Esophagus (tissue), 2 donors: ENCODE data around the gene CRMP1. TPM values are rescaled to one million over a fixed set of nuclear protein-coding genes. Genes with fewer than 3 reads are reported as not detected.

Experiments
- H3K27ac ChIP-seq, 2 donors: one replicate each; pipeline ENCODE4 v1.5.1; 2013; ENCODE audit warnings: low read depth in 2 of 2, mild to moderate bottlenecking in 2 of 2, inconsistent platforms in 1 of 2, low read length in 1 of 2, moderate library complexity in 1 of 2
- H3K27me3 ChIP-seq, 2 donors: one replicate each; pipeline ENCODE4 v1.6.1; 2013; ENCODE audit warnings: low read length in 2 of 2, control low read depth in 1 of 2, mild to moderate bottlenecking in 1 of 2; ENCODE audit not compliant: insufficient read depth in 2 of 2, control insufficient read depth in 1 of 2
- H3K36me3 ChIP-seq, 2 donors: one replicate each; pipeline ENCODE4 v1.6.1; 2013; ENCODE audit warnings: low read length in 1 of 2; ENCODE audit not compliant: control insufficient read depth in 2 of 2, insufficient read depth in 2 of 2
- H3K4me1 ChIP-seq, 2 donors: one replicate each; pipeline ENCODE4 v1.6.1; 2013; ENCODE audit warnings: low read length in 1 of 2; ENCODE audit not compliant: control insufficient read depth in 2 of 2, insufficient read depth in 2 of 2
- H3K4me3 ChIP-seq, 2 donors: one replicate each; pipeline ENCODE4 v1.5.1; 2013; ENCODE audit warnings: low read length in 2 of 2, mild to moderate bottlenecking in 2 of 2, low read depth in 1 of 2, moderate library complexity in 1 of 2
- H3K9me3 ChIP-seq, 2 donors: one replicate each; pipeline ENCODE4 v1.6.1; 2013; ENCODE audit warnings: mild to moderate bottlenecking in 2 of 2, low read depth in 1 of 2, low read length in 1 of 2, moderate library complexity in 1 of 2; ENCODE audit not compliant: control insufficient read depth in 2 of 2, insufficient read depth in 1 of 2
- WGBS, 2 donors: extraction: QIAGEN DNeasy Blood & Tissue Kit; methylation state at CpG; one replicate each; pipeline ENCODE4 v1.1.7; 2013; 5-methylcytosine and 5-hydroxymethylcytosine counted together
- polyA plus RNA-seq, 2 donors: library from polyadenylated mRNA; stranded (reverse); fragments of 200-250 nt; gene quantifications; one replicate each; pipeline ENCODE4 v1.2.3, GENCODE V29; 2013
- donor health status: healthy with polysubstance abuse.
- donor health status: Bipolar disorder and iron deficiency.

The CRMP1 gene
- polyA plus RNA-seq, 2 donors = 0.35 to 2.3 TPM

DNA sequence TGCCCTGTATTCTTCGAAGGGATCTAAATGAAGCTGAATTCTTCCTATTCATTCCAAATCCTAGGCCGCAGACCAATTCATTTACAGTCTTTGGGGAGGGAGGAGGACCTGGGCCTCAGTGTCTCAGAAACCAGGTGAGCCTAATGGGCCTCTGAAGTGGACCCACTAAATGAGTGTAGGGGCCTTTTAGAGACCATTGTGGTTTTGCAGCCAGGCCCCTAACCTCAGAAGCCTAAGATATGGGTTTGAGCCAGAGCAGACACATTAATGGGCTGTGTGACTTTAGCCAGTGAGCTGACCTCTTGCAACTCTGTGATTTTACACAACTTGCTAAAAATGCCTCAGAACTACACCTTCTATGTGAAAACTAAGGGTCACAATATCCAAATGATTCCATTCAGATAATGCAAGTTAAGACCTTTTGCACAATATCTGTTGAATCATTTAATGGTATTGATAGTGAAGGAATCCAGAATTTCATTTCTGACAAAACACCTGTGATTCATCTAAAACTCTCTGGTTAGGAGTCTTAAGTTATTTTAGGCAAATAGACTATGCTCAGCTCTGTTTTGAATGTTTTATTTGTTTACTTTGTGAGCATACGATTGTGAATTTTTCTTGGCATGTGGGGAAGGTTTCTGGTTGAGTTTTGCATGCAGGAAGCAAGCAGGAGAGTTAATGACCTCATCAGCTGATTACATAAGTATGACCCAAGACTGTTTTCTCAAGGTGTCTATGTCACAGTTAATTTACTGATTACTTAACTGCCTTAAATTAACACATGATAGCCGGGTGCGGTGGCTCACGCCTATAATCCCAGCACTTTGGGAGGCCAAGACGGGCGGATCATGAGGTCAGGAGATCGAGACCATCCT is 106.8 kb downstream of the CRMP1 start:
- WGBS, 2 donors = 76 to 82% methylated on average over 9 of the region's 9 CpGs
- Histone ChIP-seq H3K36me3 (no peaks in the 10 kb centered on the region), H3K9me3 (no peaks in the 10 kb centered on the region), H3K4me3 (no peak overlapping the region), H3K27ac (no peak overlapping the region), H3K4me1 (no peaks in the 10 kb centered on the region), H3K27me3 (no peaks in the 10 kb centered on the region)

DNA sequence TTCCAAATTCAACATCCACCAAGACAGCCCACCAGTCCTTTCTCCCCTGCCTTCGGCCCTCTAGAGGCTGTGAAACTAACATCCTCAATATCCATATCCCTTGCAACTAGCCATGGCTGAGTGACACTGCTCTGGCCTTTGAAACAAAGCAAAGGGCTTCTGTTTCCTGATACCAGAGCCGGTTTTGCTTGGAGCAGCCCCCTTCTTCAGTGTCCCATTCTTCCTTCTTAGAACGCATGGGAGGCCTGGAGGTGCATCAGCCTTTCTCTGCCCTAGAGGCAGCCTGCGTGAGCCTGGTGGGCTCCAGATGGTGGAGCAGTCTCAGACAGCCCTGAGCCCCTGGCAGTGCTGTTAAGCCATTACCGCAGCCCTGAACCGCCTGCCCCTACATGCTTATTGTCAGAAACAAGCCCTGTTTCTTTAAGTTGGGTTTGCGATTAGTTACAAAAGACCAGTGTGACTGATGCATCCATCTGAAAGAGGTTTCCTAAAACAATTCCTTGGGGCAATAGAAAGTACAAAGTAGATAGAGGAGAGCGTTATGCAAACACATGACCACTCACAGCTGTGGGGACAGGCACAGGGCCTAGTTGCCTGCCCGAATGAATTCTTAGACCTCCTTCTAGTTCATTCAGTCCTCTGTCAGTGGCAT is 107.8 kb downstream of the CRMP1 start:
- Histone ChIP-seq H3K4me1 (no peaks in the 10 kb centered on the region), H3K9me3 (no peaks in the 10 kb centered on the region), H3K27ac (peak overlapping the region in 1 of 2 donors; percentile 24), H3K4me3 (no peak overlapping the region), H3K27me3 (no peaks in the 10 kb centered on the region), H3K36me3 (no peaks in the 10 kb centered on the region)
- whole genome bisulfite sequencing, 2 donors = 74 to 81% methylated on average over 9 of the region's 9 CpGs

DNA sequence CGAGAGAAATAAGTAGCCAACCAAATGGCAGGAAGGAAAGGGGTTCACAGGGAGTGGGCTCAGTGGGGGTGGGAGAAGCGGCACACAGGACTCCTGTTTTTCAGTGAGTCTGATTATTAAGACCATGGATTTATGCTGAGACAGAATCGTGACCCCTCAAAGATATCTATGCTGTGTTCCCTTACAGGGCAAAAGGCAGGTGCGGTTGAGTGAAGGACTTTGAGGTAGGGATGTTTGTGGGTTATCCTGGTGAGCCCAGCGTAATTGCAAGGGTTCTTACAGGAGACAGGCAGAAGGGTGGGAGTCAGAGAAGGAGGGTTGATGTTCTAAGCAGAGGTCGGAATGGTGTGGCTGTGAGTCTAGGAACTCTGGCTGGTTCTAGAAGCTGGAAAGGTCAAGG is 108.9 kb downstream of the CRMP1 start:
- H3K4me1 ChIP-seq = no peaks in the 10 kb centered on the region
- no peak overlapping the region for H3K27ac ChIP-seq
- no peaks in the 10 kb centered on the region for H3K36me3 ChIP-seq
- no peaks in the 10 kb centered on the region for H3K27me3 ChIP-seq
- H3K9me3 ChIP-seq = no peaks in the 10 kb centered on the region
- H3K4me3 ChIP-seq = no peak overlapping the region
- WGBS, 2 donors = 91 to 95% methylated on average over 6 of the region's 6 CpGs

DNA sequence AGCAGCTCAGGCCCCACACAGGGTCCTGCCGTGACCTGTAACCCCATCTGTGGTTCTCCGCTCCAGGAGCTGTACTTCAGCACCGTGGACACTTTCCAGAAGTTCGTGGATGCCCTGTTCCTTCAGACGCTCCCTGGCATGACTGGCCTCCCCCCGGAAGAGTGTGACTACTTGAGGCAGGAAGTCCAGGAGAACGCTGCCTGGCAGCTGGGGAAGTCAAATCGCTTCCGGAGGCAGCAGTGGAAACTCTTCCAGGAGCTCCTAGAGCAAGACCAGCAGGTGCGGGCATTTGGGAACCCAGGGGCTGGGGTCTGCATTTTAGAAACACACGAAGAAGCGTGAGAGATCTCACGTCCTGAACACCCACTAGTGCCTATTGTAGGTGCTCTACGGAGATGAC is 109.4 kb downstream of the CRMP1 start:
- 79 to 84% methylated on average over 14 of the region's 14 CpGs for WGBS, 2 donors
- Histone ChIP-seq H3K4me3 (no peak overlapping the region), H3K27ac (no peak overlapping the region), H3K27me3 (no peaks in the 10 kb centered on the region), H3K9me3 (no peaks in the 10 kb centered on the region), H3K36me3 (no peaks in the 10 kb centered on the region), H3K4me1 (no peaks in the 10 kb centered on the region)

DNA sequence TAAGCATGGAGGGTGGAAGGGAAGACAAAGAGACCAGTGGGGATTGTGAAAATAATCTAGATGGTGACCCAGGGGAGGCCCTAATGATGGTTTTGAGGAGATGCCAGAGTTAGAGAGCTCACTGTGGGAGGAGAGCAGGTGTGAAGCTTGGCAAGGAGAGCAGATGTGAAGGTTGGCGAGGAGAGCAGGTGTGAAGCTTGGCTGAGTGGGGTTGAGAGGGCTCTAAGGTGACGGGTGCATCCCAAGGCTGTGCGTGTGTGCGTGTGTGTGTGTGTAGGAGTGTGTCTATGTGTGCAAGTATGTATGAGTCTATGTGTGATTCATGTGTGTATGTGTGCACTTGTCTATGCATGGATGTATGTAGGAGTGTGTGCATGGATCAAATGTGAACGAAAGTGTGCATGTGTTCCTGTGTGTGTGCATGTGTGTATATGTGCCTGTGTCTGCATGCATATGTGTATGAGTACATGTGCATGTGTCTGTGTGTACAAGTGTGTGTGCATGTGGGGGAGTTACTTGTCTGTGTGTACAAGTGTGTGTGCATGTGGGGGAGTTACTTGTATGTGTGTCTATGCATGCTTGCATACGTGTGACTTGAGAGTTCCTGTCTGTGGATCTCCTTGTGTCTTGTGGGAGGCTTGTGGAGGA is 109.9 kb downstream of the CRMP1 start:
- H3K4me3 ChIP-seq = no peak overlapping the region
- H3K9me3 ChIP-seq = no peaks in the 10 kb centered on the region
- WGBS, 2 donors = 92 to 97% methylated on average over 6 of the region's 6 CpGs
- H3K36me3 ChIP-seq = no peaks in the 10 kb centered on the region
- no peaks in the 10 kb centered on the region for H3K4me1 ChIP-seq
- no peak overlapping the region for H3K27ac ChIP-seq
- H3K27me3 ChIP-seq = no peaks in the 10 kb centered on the region

DNA sequence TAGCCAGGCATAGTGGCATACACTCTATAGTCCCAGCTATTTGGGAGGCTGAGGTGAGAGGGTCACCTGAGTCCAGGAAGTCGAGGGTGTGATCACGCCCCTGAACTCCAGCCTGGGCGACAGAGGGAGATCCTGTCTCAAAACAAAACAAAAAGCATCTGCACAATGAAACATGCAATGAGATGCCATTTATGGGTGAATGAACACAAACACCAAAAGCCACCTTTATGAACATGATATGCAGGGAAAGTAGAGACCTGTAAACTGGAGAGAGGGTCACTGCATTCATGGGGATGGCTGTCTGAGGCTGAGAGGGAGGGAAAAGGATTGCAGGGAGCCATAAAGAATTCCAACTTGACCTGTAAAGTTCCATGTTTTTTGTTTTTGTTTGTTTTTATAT is 111.2 kb downstream of the CRMP1 start:
- H3K36me3 ChIP-seq = no peaks in the 10 kb centered on the region
- WGBS, 2 donors = 83 to 86% methylated on average over 3 of the region's 3 CpGs
- H3K4me3 ChIP-seq = no peak overlapping the region
- no peak overlapping the region for H3K27ac ChIP-seq
- no peaks in the 10 kb centered on the region for H3K4me1 ChIP-seq
- H3K9me3 ChIP-seq = peaks cover 0 to 2% of the 10 kb centered on the region in 2 donors
- H3K27me3 ChIP-seq = no peaks in the 10 kb centered on the region

DNA sequence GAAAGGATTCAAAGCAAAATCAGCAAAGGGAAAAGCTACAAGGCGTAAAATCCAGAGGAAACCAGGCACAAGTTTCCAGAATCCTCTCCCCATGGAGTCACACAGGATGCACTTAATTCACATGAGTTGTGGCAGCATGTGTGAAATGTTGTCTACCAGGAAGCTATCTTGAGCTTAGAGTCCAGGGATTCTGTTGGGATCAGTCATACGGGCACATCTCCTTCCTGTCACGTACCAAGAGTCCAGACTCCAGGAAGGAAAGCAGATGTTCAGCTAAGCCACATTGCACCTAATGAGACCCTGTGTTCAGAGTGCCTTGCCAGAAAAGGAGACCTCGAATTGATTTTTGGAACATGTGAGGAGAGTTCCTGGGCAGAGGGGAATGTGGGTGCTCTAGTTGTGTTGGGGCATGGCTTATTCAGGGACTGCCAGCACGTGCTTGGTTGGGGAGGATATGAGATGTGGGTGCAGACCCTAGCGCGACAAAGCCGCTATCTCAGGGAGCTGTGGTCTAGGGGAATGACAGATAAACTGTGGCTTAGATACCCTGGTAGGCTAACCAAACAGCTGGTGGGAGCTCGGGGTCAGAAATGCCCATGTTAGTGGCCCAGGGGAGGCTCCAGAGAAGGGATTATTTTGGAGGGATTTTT is 111.9 kb downstream of the CRMP1 start:
- Histone ChIP-seq H3K27me3 (no peaks in the 10 kb centered on the region), H3K4me3 (no peak overlapping the region)
- WGBS, 2 donors = 85 to 88% methylated on average over 9 of the region's 9 CpGs

DNA sequence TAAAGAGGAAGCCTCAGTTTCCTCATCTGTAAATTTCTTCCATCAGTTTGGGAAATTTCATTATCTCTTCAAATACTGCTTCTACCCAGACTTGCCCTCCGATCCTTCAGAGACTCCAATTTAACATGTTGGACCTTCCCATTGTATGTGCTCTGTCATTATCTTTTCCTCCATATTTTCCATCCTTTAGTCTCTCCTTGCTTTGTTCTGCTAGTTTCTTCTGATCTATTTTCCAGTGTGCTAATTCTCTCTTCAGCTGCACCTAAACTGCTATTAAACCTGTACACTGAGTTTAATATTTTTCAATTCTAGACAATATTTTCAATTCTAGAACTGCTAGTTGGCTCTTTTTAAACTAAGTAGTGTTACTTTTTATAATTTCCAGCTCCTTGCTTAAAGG is 116.4 kb downstream of the CRMP1 start:
- peaks cover 2 to 13% of the 10 kb centered on the region in 2 donors for H3K4me1 ChIP-seq
- 97% methylated on average over 1 of the region's 1 CpG for WGBS, 2 donors
- peaks cover 0 to 2% of the 10 kb centered on the region in 2 donors for H3K9me3 ChIP-seq
- H3K4me3 ChIP-seq = no peak overlapping the region
- H3K36me3 ChIP-seq = no peaks in the 10 kb centered on the region
- no peak overlapping the region for H3K27ac ChIP-seq
- no peaks in the 10 kb centered on the region for H3K27me3 ChIP-seq

More for the DNA sequence above, 111.9 kb downstream of the CRMP1 start:
- H3K4me1 ChIP-seq = no peaks in the 10 kb centered on the region
- no peaks in the 10 kb centered on the region for H3K36me3 ChIP-seq
- peaks cover 0 to 2% of the 10 kb centered on the region in 2 donors for H3K9me3 ChIP-seq
- no peak overlapping the region for H3K27ac ChIP-seq

DNA sequence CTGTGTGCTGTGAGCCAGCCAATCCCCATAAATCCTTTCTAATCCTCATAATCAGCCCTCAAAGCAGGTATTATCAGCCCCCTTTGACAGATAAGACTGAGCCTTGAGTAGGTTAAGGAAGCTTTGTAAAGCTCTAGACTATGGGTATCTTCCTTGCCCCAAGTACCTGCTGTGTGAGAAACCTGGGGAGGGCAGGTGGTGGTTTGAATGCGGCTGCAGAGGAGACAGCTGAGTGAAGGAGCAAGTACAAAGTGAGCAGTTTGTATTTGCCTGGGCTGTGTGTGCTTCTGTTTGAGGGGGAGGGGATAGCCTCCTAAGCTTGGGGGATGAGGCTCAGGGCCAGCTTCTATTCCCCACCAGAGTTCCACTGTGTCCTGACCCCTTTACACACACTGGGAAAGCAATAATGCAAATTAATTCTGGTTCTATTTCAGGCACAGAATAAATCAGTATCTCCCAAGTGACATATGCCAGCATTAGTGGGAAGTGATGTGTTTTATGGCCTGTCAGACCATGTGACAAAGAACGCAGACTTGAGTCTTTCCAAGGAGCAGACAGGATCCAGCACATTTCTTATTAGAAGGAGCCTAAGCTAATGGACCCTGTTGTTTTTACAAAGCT is 118.4 kb downstream of the CRMP1 start:
- Histone ChIP-seq H3K9me3 (peaks cover 0 to 5% of the 10 kb centered on the region in 2 donors), H3K27ac (no peak overlapping the region), H3K4me3 (no peak overlapping the region), H3K27me3 (no peaks in the 10 kb centered on the region), H3K36me3 (no peaks in the 10 kb centered on the region), H3K4me1 (peaks cover 2 to 13% of the 10 kb centered on the region in 2 donors)
- 69 to 74% methylated on average over 2 of the region's 2 CpGs for WGBS, 2 donors
